ENCODE data around the gene AGBL3. TPM values are rescaled to one million over a fixed set of nuclear protein-coding genes. Genes with fewer than 3 reads are reported as not detected.
"Not testable (repeated sequence)": the region's sequence is repeated elsewhere in the genome, so short reads cannot be mapped to it uniquely, and the experiment has no call there.

The AGBL3 gene
- total RNA-seq, 2 experiments from 2014 or later = 2.2 to 3.6 TPM

GRCh38 chr7:134999136-134999535 lies 12.8 kb downstream of the AGBL3 start:
- no peaks in the 10 kb centered on the region for H3K9me3 Mint-ChIP-seq (ENCODE audit: insufficient read depth)
- ChIA-PET POLR2A (no interaction called here), CTCF (interaction anchor here (4.2 kb wide), 1 partner anchor 13 kb away, joined by 21 read pairs; the partner anchor contains the start of gene AGBL3)
- no peak for DNase-seq
- H3K4me1 Mint-ChIP-seq (ENCODE audit: low read depth) = peaks cover 22% of the 10 kb centered on the region
- H3K4me3 Mint-ChIP-seq = no peak overlapping the region
- H3K36me3 Mint-ChIP-seq (ENCODE audit: low read depth) = peaks cover 22% of the 10 kb centered on the region
- ATAC-seq = no peak
- no peak overlapping the region for H3K27ac Mint-ChIP-seq
- no peaks in the 10 kb centered on the region for H3K27me3 Mint-ChIP-seq (ENCODE audit: low read depth)

DNA sequence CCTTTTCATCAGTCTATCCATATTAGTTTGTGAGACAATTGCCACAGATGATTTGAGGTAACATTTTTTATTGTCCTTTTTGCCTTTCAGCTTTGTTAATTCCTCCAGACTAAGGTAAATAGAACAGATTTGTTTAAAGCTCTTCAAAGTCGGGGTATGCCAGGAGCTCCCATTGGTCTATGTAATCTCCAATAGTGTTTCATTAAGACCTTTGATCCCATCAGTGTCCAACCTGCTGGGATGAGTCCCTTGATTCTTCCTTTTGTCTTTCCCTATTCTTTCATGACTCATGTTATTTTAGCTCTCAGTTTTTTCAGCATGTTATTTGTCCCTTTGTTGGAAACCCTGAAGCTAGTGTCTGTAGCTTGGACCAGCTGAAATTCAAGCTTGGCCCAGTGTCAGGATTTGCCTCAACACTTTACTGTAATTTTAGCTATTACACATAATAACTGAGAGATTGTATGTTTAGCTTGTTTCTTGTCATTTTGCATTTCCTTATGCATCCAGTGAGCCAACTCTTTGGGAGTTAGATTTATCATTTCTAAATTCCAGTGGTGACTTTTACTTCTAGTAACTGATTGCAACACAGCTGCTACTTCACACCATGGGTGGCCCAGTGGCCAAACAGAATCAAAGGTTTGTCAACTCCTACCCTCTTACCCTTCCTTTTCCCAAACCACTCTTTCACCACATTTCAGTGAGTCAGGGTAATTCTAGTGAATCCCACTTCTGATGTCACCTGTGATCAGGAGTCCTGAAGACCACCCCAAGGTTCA lies 15.3 kb downstream of the AGBL3 start:
- Mint-ChIP-seq H3K36me3 (ENCODE audit: low read depth) (peaks cover 5% of the 10 kb centered on the region), H3K4me3 (no peak overlapping the region), H3K9me3 (ENCODE audit: insufficient read depth) (no peaks in the 10 kb centered on the region), H3K4me1 (ENCODE audit: low read depth) (no peaks in the 10 kb centered on the region), H3K27ac (no peak overlapping the region), H3K27me3 (ENCODE audit: low read depth) (no peaks in the 10 kb centered on the region)
- no peak for DNase-seq
- ATAC-seq = no peak
- ChIA-PET CTCF (interaction anchor here (4.2 kb wide), 1 partner anchor 15 kb away, joined by 21 read pairs; the partner anchor contains the start of gene AGBL3), POLR2A (interaction anchor here (1.1 kb wide), 1 partner anchor 146 kb away, joined by 3 read pairs; the partner anchor contains the start of gene TMEM140)

DNA sequence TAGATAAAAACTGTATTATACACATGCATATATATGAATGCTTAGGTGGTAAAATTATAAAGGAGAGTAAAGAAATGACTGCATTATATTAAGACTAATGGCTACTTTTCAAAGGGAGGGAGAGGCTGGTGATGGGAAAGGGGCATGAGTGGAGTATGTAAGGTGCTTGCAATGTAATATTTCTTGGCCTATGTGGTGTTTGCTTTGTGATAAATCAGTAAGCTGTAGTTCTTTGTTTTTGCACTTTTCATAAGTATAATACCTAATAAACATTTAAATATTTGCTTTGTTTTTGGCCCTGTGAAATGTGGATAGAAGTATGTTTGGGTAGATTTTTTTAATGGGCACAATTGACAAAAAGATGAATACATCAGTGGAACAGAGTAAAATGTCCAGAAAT lies 25.9 kb downstream of the AGBL3 start:
- H3K27me3 Mint-ChIP-seq (ENCODE audit: low read depth) = no peaks in the 10 kb centered on the region
- H3K9me3 Mint-ChIP-seq (ENCODE audit: insufficient read depth) = peaks cover 10% of the 10 kb centered on the region
- H3K4me3 Mint-ChIP-seq = no peak overlapping the region
- DNase-seq (no peak), ATAC-seq (no peak)
- H3K27ac Mint-ChIP-seq = no peak overlapping the region
- ChIA-PET CTCF (no interaction called here), POLR2A (no interaction called here)
- peaks cover 2% of the 10 kb centered on the region for H3K36me3 Mint-ChIP-seq (ENCODE audit: low read depth)
- no peaks in the 10 kb centered on the region for H3K4me1 Mint-ChIP-seq (ENCODE audit: low read depth)

DNA sequence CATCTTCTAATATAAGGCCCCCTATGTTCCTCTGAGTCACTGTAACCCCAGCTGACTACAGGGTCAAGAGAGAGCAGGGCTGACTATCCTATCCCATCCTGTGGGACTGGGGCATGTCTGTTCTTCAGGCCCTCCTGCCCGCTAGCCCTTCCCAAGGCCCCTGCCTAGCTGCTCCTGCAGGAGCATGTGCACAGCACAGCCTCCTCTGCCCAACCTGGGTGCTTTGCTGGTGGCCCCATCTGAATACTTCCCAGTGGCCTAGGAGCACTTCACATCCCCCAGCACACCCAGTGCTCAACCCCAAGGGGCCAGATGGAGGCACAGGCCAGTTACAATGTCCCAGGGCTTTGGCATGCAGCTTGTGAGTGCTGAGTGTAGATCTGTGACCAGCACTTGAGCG lies 37.3 kb downstream of the AGBL3 start:
- no peaks in the 10 kb centered on the region for H3K9me3 Mint-ChIP-seq (ENCODE audit: insufficient read depth)
- H3K27ac Mint-ChIP-seq = no peak overlapping the region
- H3K4me3 Mint-ChIP-seq = no peak overlapping the region
- H3K27me3 Mint-ChIP-seq (ENCODE audit: low read depth) = no peaks in the 10 kb centered on the region
- H3K36me3 Mint-ChIP-seq (ENCODE audit: low read depth) = no peaks in the 10 kb centered on the region
- DNase-seq (no peak), ATAC-seq (no peak)
- no peaks in the 10 kb centered on the region for H3K4me1 Mint-ChIP-seq (ENCODE audit: low read depth)
- ChIA-PET POLR2A (no interaction called here), CTCF (interaction anchor here (1.2 kb wide), 1 partner anchor 37 kb away, joined by 3 read pairs; the partner anchor contains the start of gene AGBL3)

GRCh38 chr7:135035252-135035651 lies 48.9 kb downstream of the AGBL3 start:
- CTCF ChIA-PET = no interaction called here
- ATAC-seq (no peak), DNase-seq (no peak)
- Mint-ChIP-seq H3K9me3 (ENCODE audit: insufficient read depth) (no peaks in the 10 kb centered on the region), H3K4me3 (no peak overlapping the region), H3K4me1 (ENCODE audit: low read depth) (no peaks in the 10 kb centered on the region), H3K27ac (no peak overlapping the region), H3K27me3 (ENCODE audit: low read depth) (no peaks in the 10 kb centered on the region), H3K36me3 (ENCODE audit: low read depth) (no peaks in the 10 kb centered on the region)
- POLR2A ChIA-PET = interaction anchor here (0.6 kb wide), 1 partner anchor 135 kb away, joined by 3 read pairs; the partner anchor contains the start of gene CYREN

GRCh38 chr7:135067017-135067416 lies 80.7 kb downstream of the AGBL3 start:
- POLR2A ChIA-PET; H3K9me3 Mint-ChIP-seq (ENCODE audit: insufficient read depth); ATAC-seq; CTCF ChIA-PET; H3K36me3 Mint-ChIP-seq (ENCODE audit: low read depth); H3K4me3 Mint-ChIP-seq; H3K27me3 Mint-ChIP-seq (ENCODE audit: low read depth); H3K4me1 Mint-ChIP-seq (ENCODE audit: low read depth); DNase-seq; H3K27ac Mint-ChIP-seq: not testable (repeated sequence)

- ATAC-seq = no peak
Observed at GRCh38 chr7:135074096-135074495, 87.8 kb downstream of the AGBL3 start.

DNA sequence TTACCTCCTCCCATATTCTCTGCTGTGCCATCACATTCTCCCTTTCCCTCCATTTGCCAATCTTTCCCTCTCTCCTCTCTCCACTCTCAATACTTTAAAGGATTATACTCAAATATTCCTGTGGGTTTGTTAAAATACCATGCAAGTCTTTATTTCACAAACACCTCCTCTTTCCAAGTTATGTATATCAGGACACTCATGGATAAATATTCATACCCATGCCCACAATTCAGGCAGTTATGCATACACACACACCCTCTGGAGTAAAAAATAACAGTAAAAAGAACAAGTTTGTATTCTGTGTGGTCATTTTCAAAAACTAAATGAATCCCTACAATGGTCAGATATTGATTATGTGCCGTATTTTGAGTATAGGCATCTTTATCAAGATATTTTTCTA lies 88.2 kb downstream of the AGBL3 start:
- Mint-ChIP-seq H3K27ac (no peak overlapping the region), H3K36me3 (ENCODE audit: low read depth) (no peaks in the 10 kb centered on the region), H3K27me3 (ENCODE audit: low read depth) (no peaks in the 10 kb centered on the region), H3K4me3 (no peak overlapping the region), H3K9me3 (ENCODE audit: insufficient read depth) (no peaks in the 10 kb centered on the region), H3K4me1 (ENCODE audit: low read depth) (no peaks in the 10 kb centered on the region)
- POLR2A ChIA-PET = no interaction called here
- ATAC-seq (no peak), DNase-seq (no peak)
- CTCF ChIA-PET = no interaction called here

More at GRCh38 chr7:135074096-135074495, 87.8 kb downstream of the AGBL3 start:
- POLR2A ChIA-PET = no interaction called here
- Mint-ChIP-seq H3K4me3 (no peak overlapping the region), H3K27me3 (ENCODE audit: low read depth) (no peaks in the 10 kb centered on the region), H3K9me3 (ENCODE audit: insufficient read depth) (no peaks in the 10 kb centered on the region), H3K4me1 (ENCODE audit: low read depth) (no peaks in the 10 kb centered on the region), H3K27ac (no peak overlapping the region), H3K36me3 (ENCODE audit: low read depth) (no peaks in the 10 kb centered on the region)
- CTCF ChIA-PET = no interaction called here
- no peak for DNase-seq

DNA sequence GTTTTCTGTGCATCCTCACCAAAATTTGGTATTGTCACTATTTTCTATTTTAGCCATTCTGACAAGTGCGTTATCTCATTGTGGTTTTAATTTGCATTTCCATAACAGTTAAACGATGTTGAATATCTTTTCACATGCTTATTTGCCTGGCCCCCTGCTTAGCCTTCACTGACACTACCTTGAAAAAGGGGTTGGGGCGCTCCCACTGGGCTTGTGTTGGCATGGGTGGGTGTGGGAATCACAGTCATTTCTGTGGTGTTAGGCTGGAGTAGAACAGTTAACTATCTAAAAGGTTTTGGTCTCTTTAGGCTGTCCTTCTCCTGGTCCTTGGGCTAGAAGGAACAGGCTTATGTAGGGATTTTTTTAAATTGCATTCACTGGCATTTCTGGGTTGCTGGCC lies 89.4 kb downstream of the AGBL3 start:
- H3K4me1 Mint-ChIP-seq (ENCODE audit: low read depth) = no peaks in the 10 kb centered on the region
- H3K36me3 Mint-ChIP-seq (ENCODE audit: low read depth) = no peaks in the 10 kb centered on the region
- ATAC-seq = no peak
- ChIA-PET POLR2A (no interaction called here), CTCF (no interaction called here)
- no peak overlapping the region for H3K4me3 Mint-ChIP-seq
- H3K9me3 Mint-ChIP-seq (ENCODE audit: insufficient read depth) = no peaks in the 10 kb centered on the region
- no peak for DNase-seq
- H3K27ac Mint-ChIP-seq = no peak overlapping the region
- no peaks in the 10 kb centered on the region for H3K27me3 Mint-ChIP-seq (ENCODE audit: low read depth)

- no peaks in the 10 kb centered on the region for H3K36me3 Mint-ChIP-seq (ENCODE audit: low read depth)
- no peak overlapping the region for H3K4me3 Mint-ChIP-seq
- H3K4me1 Mint-ChIP-seq (ENCODE audit: low read depth) = no peaks in the 10 kb centered on the region
- no peaks in the 10 kb centered on the region for H3K27me3 Mint-ChIP-seq (ENCODE audit: low read depth)
- no peak for DNase-seq
- POLR2A ChIA-PET = no interaction called here
- no peak overlapping the region for H3K27ac Mint-ChIP-seq
- CTCF ChIA-PET = no interaction called here
- H3K9me3 Mint-ChIP-seq (ENCODE audit: insufficient read depth) = no peaks in the 10 kb centered on the region
- ATAC-seq = no peak
Observed at GRCh38 chr7:135076882-135077281, 90.6 kb downstream of the AGBL3 start.

- ATAC-seq (no peak), DNase-seq (no peak)
- no peaks in the 10 kb centered on the region for H3K27me3 Mint-ChIP-seq (ENCODE audit: low read depth)
- H3K36me3 Mint-ChIP-seq (ENCODE audit: low read depth) = no peaks in the 10 kb centered on the region
- H3K4me1 Mint-ChIP-seq (ENCODE audit: low read depth) = no peaks in the 10 kb centered on the region
- H3K27ac Mint-ChIP-seq = no peak overlapping the region
- POLR2A ChIA-PET = no interaction called here
- H3K9me3 Mint-ChIP-seq (ENCODE audit: insufficient read depth) = no peaks in the 10 kb centered on the region
- CTCF ChIA-PET = no interaction called here
- no peak overlapping the region for H3K4me3 Mint-ChIP-seq
Observed at GRCh38 chr7:135077642-135078041, 91.3 kb downstream of the AGBL3 start.

GRCh38 chr7:135078051-135078450 lies 91.7 kb downstream of the AGBL3 start:
- H3K27ac Mint-ChIP-seq = no peak overlapping the region
- ChIA-PET CTCF (no interaction called here), POLR2A (no interaction called here)
- no peaks in the 10 kb centered on the region for H3K9me3 Mint-ChIP-seq (ENCODE audit: insufficient read depth)
- no peaks in the 10 kb centered on the region for H3K36me3 Mint-ChIP-seq (ENCODE audit: low read depth)
- H3K4me1 Mint-ChIP-seq (ENCODE audit: low read depth) = no peaks in the 10 kb centered on the region
- no peak for DNase-seq
- no peaks in the 10 kb centered on the region for H3K27me3 Mint-ChIP-seq (ENCODE audit: low read depth)
- ATAC-seq = no peak
- no peak overlapping the region for H3K4me3 Mint-ChIP-seq

GRCh38 chr7:135079068-135079467 lies 92.8 kb downstream of the AGBL3 start:
- Mint-ChIP-seq H3K36me3 (ENCODE audit: low read depth) (no peaks in the 10 kb centered on the region), H3K9me3 (ENCODE audit: insufficient read depth) (no peaks in the 10 kb centered on the region), H3K4me1 (ENCODE audit: low read depth) (no peaks in the 10 kb centered on the region), H3K4me3 (no peak overlapping the region), H3K27ac (no peak overlapping the region), H3K27me3 (ENCODE audit: low read depth) (no peaks in the 10 kb centered on the region)
- DNase-seq (no peak), ATAC-seq (no peak)
- POLR2A ChIA-PET = interaction anchor here (0.6 to 0.7 kb wide), 2 partner anchors 133 to 179 kb away, joined by 3 read pairs; no protein-coding TSS in a partner anchor
- CTCF ChIA-PET = no interaction called here
